Coronary artery (tissue), 2 donors: ENCODE measurements around the gene CFTR.

Experiments
- DNase-seq: peaks from one replicate; pipeline ENCODE4 v3.0.0-alpha.2; 2017; ENCODE audit warnings: low spot score
- H3K27ac ChIP-seq, 2 donors: fragments of 200-600 bp; sonication (generic); one replicate each; pipeline ENCODE4 v1.5.1; 2016 to 2019
- H3K4me3 ChIP-seq: fragments of 200-600 bp; sonication (generic); 2 replicates; pipeline ENCODE4 v1.5.1; 2016; ENCODE audit warnings: mild to moderate bottlenecking, moderate library complexity
- TF ChIP-seq, protein P1 (sequence below): fragments of 200-600 bp; sonication (generic); IDR thresholded peaks from one replicate; pipeline ENCODE4 v1.5.1; 2019; ENCODE audit warnings: antibody characterized with exemption

The CFTR gene

DNA sequence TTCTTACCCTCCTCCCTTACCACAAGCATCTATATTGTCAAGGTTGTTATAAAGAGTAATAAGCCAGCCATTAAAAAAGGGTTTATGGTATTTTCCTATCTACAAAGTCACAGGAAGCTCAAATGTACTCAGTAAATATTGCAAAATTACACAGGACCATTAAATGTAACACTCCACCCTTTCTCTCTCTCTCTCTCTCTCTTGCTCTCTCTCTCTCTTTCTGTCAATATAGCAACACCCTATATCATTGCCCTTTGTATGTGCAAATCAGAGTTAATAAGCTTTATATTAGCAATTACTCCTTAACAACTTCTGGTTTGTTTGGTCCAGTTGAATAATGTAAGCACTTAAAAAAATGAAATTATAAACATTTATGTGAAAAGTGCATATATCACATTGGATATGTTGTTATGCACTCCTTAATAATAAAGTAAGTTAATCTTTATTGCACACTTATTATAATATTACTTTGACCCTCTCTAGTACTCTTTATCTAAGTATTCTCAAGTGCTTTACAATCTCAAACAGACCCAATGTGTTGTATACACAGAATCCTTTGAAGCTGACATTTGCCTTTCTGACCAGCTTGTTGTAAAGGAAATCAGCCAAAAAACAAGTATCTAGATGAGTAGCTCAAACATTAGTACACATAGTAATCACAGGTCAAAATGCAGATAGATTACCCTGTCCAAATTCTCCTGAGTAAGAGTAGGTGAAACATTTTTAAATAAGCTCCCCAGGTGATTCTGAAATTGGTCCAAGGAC is 93.2 kb downstream of the CFTR start:
- Histone ChIP-seq H3K27ac (no peak overlapping the region), H3K4me3 (no peak overlapping the region)
- TF ChIP-seq, protein P1, sequence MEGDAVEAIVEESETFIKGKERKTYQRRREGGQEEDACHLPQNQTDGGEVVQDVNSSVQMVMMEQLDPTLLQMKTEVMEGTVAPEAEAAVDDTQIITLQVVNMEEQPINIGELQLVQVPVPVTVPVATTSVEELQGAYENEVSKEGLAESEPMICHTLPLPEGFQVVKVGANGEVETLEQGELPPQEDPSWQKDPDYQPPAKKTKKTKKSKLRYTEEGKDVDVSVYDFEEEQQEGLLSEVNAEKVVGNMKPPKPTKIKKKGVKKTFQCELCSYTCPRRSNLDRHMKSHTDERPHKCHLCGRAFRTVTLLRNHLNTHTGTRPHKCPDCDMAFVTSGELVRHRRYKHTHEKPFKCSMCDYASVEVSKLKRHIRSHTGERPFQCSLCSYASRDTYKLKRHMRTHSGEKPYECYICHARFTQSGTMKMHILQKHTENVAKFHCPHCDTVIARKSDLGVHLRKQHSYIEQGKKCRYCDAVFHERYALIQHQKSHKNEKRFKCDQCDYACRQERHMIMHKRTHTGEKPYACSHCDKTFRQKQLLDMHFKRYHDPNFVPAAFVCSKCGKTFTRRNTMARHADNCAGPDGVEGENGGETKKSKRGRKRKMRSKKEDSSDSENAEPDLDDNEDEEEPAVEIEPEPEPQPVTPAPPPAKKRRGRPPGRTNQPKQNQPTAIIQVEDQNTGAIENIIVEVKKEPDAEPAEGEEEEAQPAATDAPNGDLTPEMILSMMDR, result no peak
- no peak for DNase-seq

DNA sequence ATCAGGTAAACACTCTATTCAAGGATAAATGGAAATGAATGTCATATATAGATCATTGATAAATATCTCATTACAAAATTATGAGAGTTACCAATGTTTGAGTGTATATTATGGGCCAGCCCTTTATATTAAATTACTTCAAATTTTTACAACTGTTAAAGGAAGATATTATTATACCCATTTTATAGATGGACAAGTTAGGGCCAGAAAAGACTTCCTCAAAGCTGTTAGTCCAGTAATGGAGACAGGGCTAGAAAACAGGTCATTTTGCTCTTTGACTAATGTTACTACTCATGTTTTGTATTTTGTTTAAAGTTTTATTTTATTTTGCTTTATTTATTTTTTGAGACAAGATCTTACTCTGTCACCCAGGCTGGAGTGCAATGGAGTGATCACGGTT is 101.6 kb downstream of the CFTR start:
- TF ChIP-seq, protein P1, result no peak
- no peak for DNase-seq
- no peak overlapping the region for H3K27ac ChIP-seq
- H3K4me3 ChIP-seq, result no peak overlapping the region

DNA sequence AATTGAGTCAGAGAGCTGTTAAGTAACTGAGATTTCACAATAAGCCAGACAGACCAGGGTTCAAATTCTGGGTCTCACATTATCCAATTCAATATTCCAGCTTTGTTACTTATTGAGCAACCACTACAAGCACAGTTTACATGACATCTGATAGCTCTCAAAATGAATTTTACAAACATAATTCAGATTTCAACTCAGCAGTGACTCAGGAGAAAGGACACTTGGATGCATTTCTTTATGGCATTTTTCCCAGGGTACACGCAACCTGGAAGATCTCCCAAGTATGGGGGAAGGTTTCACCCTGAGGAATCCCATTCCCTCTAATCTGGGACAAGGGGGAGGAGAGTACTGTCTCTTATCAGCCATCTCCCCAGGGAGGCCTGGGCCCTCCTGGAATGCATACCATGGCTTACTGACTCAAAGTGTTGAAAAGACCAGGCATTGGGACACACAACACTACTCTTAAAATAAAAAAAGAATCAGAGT is 102.4 kb downstream of the CFTR start:
- Histone ChIP-seq H3K27ac (peak overlapping the region; percentile 18 to 33), H3K4me3 (no peak overlapping the region)

DNA sequence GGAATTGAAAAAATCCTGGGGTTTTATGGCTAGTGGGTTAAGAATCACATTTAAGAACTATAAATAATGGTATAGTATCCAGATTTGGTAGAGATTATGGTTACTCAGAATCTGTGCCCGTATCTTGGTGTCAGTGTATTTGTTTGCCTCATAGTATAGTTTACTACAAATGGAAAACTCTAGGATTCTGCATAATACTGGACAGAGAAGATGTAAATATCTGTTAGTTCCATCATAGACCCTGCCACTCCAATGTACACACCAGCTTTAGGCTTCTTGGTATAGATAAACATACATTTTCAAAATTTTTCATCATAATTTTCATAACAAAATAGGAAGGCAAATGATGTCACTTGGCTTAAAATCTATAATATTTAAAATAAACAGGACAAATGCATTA is 108.1 kb downstream of the CFTR start:
- TF ChIP-seq, protein P1, result no peak
- H3K4me3 ChIP-seq, result no peak overlapping the region
- no peak overlapping the region for H3K27ac ChIP-seq
- no peak for DNase-seq

More for the DNA sequence above, 102.4 kb downstream of the CFTR start:
- peak; percentile 90 for DNase-seq
- TF ChIP-seq, protein P1, result no peak

DNA sequence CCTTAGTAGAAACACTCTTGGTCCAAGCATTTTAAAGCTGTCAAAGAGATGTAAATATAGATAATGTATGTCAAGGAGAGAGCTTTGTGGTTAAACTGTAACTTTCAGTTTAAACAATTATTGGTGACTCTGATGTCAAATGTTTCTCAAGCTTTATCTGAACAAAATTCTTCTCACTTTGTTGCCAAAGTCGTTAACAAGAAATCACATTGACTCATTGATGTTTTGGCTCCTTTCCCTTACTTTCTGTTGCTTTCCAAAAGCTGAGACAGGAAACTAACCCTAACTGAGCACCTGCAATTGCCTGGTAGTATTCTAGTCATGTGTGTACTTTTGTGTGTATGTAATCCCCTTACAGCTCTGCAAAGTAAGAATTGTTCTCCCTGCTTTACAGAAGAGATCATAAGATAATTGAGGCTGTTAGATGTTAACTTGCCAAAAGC is 108.5 kb downstream of the CFTR start:
- TF ChIP-seq, protein P1, result no peak
- H3K4me3 ChIP-seq, result no peak overlapping the region
- no peak overlapping the region for H3K27ac ChIP-seq
- DNase-seq, result no peak

DNA sequence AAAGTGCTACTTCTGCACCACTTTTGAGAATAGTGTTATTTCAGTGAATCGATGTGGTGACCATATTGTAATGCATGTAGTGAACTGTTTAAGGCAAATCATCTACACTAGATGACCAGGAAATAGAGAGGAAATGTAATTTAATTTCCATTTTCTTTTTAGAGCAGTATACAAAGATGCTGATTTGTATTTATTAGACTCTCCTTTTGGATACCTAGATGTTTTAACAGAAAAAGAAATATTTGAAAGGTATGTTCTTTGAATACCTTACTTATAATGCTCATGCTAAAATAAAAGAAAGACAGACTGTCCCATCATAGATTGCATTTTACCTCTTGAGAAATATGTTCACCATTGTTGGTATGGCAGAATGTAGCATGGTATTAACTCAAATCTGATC is 110.4 kb downstream of the CFTR start:
- H3K27ac ChIP-seq, result no peak overlapping the region
- DNase-seq, result no peak
- TF ChIP-seq, protein P1, result no peak
- no peak overlapping the region for H3K4me3 ChIP-seq
